ENCODE measurements around the gene CALHM3. TPM values are rescaled to one million over a fixed set of nuclear protein-coding genes. Genes with fewer than 3 reads are reported as not detected.

CALHM3 gene
- polyA plus RNA-seq, 1 donor from 2014 or later = not detected

DNA sequence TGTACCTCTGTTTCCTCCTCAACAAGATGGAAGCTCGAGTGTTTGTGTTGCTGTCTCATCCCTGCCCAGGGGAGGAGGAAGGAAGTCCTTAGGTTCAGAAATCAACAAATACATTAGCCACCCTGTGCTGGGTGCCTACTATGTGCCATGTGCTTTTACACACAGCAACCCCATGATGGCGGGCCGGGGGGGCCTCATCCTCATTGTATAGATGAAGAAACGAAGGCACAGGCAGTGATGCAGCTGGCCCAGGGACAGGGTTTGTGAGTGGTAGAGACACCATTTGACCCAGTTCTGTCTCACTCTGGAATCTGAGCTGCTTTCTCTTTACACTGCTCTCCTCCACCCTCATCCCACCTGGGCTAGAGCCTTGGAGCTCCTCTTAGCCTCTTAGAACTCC, 25.0 kb downstream of the CALHM3 start:
- H3K79me2 ChIP-seq (replicated peaks; ENCODE audit: insufficient read depth, low read length) = no peaks in the 10 kb centered on the region
- H3K4me3 ChIP-seq (ENCODE audit: low read length) = no peak overlapping the region
- no peak overlapping the region for H3K9ac ChIP-seq (ENCODE audit: low read length)
- H3K9me3 ChIP-seq (ENCODE audit: low read length) = no peaks in the 10 kb centered on the region
- no peaks in the 10 kb centered on the region for H3K9me2 ChIP-seq (ENCODE audit: insufficient read depth, low read length)
- H3F3A ChIP-seq (ENCODE audit: insufficient read depth, low read length, poor library complexity, severe bottlenecking) = no peaks in the 10 kb centered on the region
- H2AFZ ChIP-seq (ENCODE audit: low read depth, low read length) = no peak overlapping the region
- no peaks in the 10 kb centered on the region for H3K36me3 ChIP-seq (ENCODE audit: insufficient read depth, low read length)
- H4K20me1 ChIP-seq (ENCODE audit: insufficient read depth) = no peaks in the 10 kb centered on the region
- TF ChIP-seq TAF1 (IDR thresholded peaks at IDR 0.05; ENCODE audit: low read depth) = no peak
- TF ChIP-seq EP300 (conservative IDR thresholded peaks at IDR 0.05; ENCODE audit: poor library complexity, severe bottlenecking) = no peak
- TF ChIP-seq EZH2 (IDR thresholded peaks at IDR 0.05; ENCODE audit: borderline replicate concordance, insufficient read depth, low read length, poor library complexity, severe bottlenecking) = no peak
- TF ChIP-seq CTCF (IDR thresholded peaks at IDR 0.05; ENCODE audit: poor library complexity, severe bottlenecking) = no peak
- no peak for TF ChIP-seq SMC3 (conservative IDR thresholded peaks at IDR 0.05; ENCODE audit: poor library complexity)
- no peak for TF ChIP-seq RAD21 (conservative IDR thresholded peaks at IDR 0.05)
- TF ChIP-seq MXI1 (conservative IDR thresholded peaks at IDR 0.05; ENCODE audit: poor library complexity, severe bottlenecking) = no peak
- TF ChIP-seq, protein P1, sequence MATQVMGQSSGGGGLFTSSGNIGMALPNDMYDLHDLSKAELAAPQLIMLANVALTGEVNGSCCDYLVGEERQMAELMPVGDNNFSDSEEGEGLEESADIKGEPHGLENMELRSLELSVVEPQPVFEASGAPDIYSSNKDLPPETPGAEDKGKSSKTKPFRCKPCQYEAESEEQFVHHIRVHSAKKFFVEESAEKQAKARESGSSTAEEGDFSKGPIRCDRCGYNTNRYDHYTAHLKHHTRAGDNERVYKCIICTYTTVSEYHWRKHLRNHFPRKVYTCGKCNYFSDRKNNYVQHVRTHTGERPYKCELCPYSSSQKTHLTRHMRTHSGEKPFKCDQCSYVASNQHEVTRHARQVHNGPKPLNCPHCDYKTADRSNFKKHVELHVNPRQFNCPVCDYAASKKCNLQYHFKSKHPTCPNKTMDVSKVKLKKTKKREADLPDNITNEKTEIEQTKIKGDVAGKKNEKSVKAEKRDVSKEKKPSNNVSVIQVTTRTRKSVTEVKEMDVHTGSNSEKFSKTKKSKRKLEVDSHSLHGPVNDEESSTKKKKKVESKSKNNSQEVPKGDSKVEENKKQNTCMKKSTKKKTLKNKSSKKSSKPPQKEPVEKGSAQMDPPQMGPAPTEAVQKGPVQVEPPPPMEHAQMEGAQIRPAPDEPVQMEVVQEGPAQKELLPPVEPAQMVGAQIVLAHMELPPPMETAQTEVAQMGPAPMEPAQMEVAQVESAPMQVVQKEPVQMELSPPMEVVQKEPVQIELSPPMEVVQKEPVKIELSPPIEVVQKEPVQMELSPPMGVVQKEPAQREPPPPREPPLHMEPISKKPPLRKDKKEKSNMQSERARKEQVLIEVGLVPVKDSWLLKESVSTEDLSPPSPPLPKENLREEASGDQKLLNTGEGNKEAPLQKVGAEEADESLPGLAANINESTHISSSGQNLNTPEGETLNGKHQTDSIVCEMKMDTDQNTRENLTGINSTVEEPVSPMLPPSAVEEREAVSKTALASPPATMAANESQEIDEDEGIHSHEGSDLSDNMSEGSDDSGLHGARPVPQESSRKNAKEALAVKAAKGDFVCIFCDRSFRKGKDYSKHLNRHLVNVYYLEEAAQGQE (IDR thresholded peaks at IDR 0.05; ENCODE audit: borderline replicate concordance) = no peak
- no peak for TF ChIP-seq POLR2AphosphoS5 (IDR thresholded peaks at IDR 0.05)
- no peak overlapping the region for H3K27ac ChIP-seq (ENCODE audit: low read length)
- H3K27me3 ChIP-seq (ENCODE audit: insufficient read depth, low read depth, low read length) = no peaks in the 10 kb centered on the region
- no peak overlapping the region for H3K4me2 ChIP-seq (ENCODE audit: low read length)

- H3K27ac ChIP-seq (ENCODE audit: low read length) = no peak overlapping the region
- H3K9ac ChIP-seq (ENCODE audit: low read length) = no peak overlapping the region
- no peaks in the 10 kb centered on the region for H3K79me2 ChIP-seq (replicated peaks; ENCODE audit: insufficient read depth, low read length)
- no peak overlapping the region for H3K4me2 ChIP-seq (ENCODE audit: low read length)
- TF ChIP-seq RAD21 (conservative IDR thresholded peaks at IDR 0.05) (no peak), CTCF (IDR thresholded peaks at IDR 0.05; ENCODE audit: poor library complexity, severe bottlenecking) (no peak), SMC3 (conservative IDR thresholded peaks at IDR 0.05; ENCODE audit: poor library complexity) (no peak), MXI1 (conservative IDR thresholded peaks at IDR 0.05; ENCODE audit: poor library complexity, severe bottlenecking) (no peak), EZH2 (IDR thresholded peaks at IDR 0.05; ENCODE audit: borderline replicate concordance, insufficient read depth, low read length, poor library complexity, severe bottlenecking) (no peak), TAF1 (IDR thresholded peaks at IDR 0.05; ENCODE audit: low read depth) (no peak), POLR2AphosphoS5 (IDR thresholded peaks at IDR 0.05) (no peak), EP300 (conservative IDR thresholded peaks at IDR 0.05; ENCODE audit: poor library complexity, severe bottlenecking) (no peak)
- TF ChIP-seq, protein P1 (IDR thresholded peaks at IDR 0.05; ENCODE audit: borderline replicate concordance) = no peak
- no peaks in the 10 kb centered on the region for H3K36me3 ChIP-seq (ENCODE audit: insufficient read depth, low read length)
- no peaks in the 10 kb centered on the region for H3K27me3 ChIP-seq (ENCODE audit: insufficient read depth, low read depth, low read length)
- H3K4me3 ChIP-seq (ENCODE audit: low read length) = no peak overlapping the region
- H2AFZ ChIP-seq (ENCODE audit: low read depth, low read length) = no peak overlapping the region
- H4K20me1 ChIP-seq (ENCODE audit: insufficient read depth) = no peaks in the 10 kb centered on the region
- no peaks in the 10 kb centered on the region for H3F3A ChIP-seq (ENCODE audit: insufficient read depth, low read length, poor library complexity, severe bottlenecking)
- H3K9me2 ChIP-seq (ENCODE audit: insufficient read depth, low read length) = no peaks in the 10 kb centered on the region
- H3K9me3 ChIP-seq (ENCODE audit: low read length) = no peaks in the 10 kb centered on the region
These were observed 26.4 kb downstream of the CALHM3 start for GRCh38 chr10:103452506-103453230.
